DND-41 (cell line): ENCODE data around the gene ARHGAP8.

ENCODE experiments used
- ATAC-seq: fragments of 200-7000 bp; cut with Tn5 transposase; 3 replicates; pipeline ENCODE4 v1.9.1; 2021; ENCODE audit warnings: low read depth; ENCODE audit not compliant: insufficient read depth
- DNase-seq: peaks from one replicate; pipeline ENCODE4 v3.0.0-alpha.2; 2020
- H2AFZ ChIP-seq: 2 replicates; pipeline ENCODE4 v1.6.0; 2012; ENCODE audit warnings: low read depth, low read length
- H3K27ac ChIP-seq: 2 replicates; pipeline ENCODE4 v1.5.1; 2012; ENCODE audit warnings: low read length, inconsistent platforms
- H3K27me3 ChIP-seq: fragments of 200-600 bp; sonication (generic); 2 replicates; pipeline ENCODE4 v1.6.0; 2012; ENCODE audit warnings: low read length, mild to moderate bottlenecking, inconsistent platforms; ENCODE audit not compliant: insufficient read depth, poor library complexity
- H3K36me3 ChIP-seq: 2 replicates; pipeline ENCODE4 v1.5.1; 2012; ENCODE audit warnings: low read length, inconsistent platforms; ENCODE audit not compliant: insufficient read depth
- H3K4me1 ChIP-seq: 2 replicates; pipeline ENCODE4 v1.5.1; 2012; ENCODE audit warnings: mild to moderate bottlenecking, low read length; ENCODE audit not compliant: insufficient read depth
- H3K4me2 ChIP-seq: 2 replicates; pipeline ENCODE4 v1.6.0; 2012; ENCODE audit warnings: mild to moderate bottlenecking, moderate library complexity, low read length, inconsistent platforms; ENCODE audit not compliant: insufficient read depth
- H3K4me3 ChIP-seq, 2 experiments: fragments of 200-600 bp in 1 of 2; shearing (Covaris generic) in 1 of 2; 2 replicates each; pipeline ENCODE4 v1.5.1; 2012 to 2016; ENCODE audit warnings: inconsistent platforms in 2 of 2, low read length in 2 of 2, mild to moderate bottlenecking in 2 of 2, low read depth in 1 of 2, moderate library complexity in 1 of 2
- H3K79me2 ChIP-seq: 2 replicates; pipeline ENCODE4 v1.6.0; 2012; ENCODE audit warnings: low read length, inconsistent platforms; ENCODE audit not compliant: insufficient read depth
- H3K9ac ChIP-seq: 2 replicates; pipeline ENCODE4 v1.6.0; 2012; ENCODE audit warnings: low read depth, mild to moderate bottlenecking, inconsistent platforms, low read length, moderate library complexity
- H3K9me3 ChIP-seq: 2 replicates; pipeline ENCODE4 v1.5.1; 2012; ENCODE audit warnings: low read length, moderate library complexity, mild to moderate bottlenecking, inconsistent platforms; ENCODE audit not compliant: insufficient read depth, severe bottlenecking
- H4K20me1 ChIP-seq: 2 replicates; pipeline ENCODE4 v1.6.0; 2012; ENCODE audit warnings: low read length; ENCODE audit not compliant: insufficient read depth
- EZH2 ChIP-seq: IDR thresholded peaks from 3 replicates; pipeline ENCODE4 v1.6.1; 2012; ENCODE audit warnings: borderline replicate concordance, low read depth, mild to moderate bottlenecking, moderate library complexity, low read length, inconsistent platforms; ENCODE audit not compliant: severe bottlenecking
- TF ChIP-seq, protein P1 (sequence below): IDR thresholded peaks from 2 replicates; pipeline ENCODE4 v1.5.1; 2012; ENCODE audit warnings: borderline replicate concordance, low read length, moderate library complexity, mild to moderate bottlenecking; ENCODE audit not compliant: poor library complexity, severe bottlenecking; ENCODE audit errors: extremely low read depth

ARHGAP8 gene

DNA sequence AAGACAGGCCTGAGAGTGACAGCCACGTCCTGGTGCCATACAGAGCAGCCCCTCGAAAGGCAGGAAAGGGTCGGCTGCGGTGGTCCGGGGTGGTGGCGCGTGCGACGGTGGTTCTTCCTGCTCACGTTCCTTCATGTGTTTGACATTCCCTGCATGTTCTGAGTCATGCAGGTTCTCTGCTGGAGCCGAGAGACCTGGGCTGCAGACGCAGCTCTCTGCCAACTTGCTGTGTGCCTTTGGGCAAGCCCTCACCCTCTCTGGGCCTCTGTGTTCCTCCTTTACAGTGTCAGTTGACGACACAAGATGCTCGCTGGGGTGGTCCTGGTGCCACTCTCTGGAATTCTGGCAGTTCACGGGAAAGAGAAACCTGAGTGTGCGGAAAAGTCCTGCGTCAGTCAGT, 12.0 kb downstream of the ARHGAP8 start:
- TF ChIP-seq EZH2: no peak
- TF ChIP-seq, protein P1, sequence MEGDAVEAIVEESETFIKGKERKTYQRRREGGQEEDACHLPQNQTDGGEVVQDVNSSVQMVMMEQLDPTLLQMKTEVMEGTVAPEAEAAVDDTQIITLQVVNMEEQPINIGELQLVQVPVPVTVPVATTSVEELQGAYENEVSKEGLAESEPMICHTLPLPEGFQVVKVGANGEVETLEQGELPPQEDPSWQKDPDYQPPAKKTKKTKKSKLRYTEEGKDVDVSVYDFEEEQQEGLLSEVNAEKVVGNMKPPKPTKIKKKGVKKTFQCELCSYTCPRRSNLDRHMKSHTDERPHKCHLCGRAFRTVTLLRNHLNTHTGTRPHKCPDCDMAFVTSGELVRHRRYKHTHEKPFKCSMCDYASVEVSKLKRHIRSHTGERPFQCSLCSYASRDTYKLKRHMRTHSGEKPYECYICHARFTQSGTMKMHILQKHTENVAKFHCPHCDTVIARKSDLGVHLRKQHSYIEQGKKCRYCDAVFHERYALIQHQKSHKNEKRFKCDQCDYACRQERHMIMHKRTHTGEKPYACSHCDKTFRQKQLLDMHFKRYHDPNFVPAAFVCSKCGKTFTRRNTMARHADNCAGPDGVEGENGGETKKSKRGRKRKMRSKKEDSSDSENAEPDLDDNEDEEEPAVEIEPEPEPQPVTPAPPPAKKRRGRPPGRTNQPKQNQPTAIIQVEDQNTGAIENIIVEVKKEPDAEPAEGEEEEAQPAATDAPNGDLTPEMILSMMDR: no peak
- Histone ChIP-seq H3K9me3 (no peaks in the 10 kb centered on the region), H3K4me3 (no peak overlapping the region), H4K20me1 (no peaks in the 10 kb centered on the region), H3K9ac (no peak overlapping the region), H3K36me3 (no peaks in the 10 kb centered on the region), H3K27ac (no peak overlapping the region), H3K27me3 (no peaks in the 10 kb centered on the region), H3K79me2 (no peaks in the 10 kb centered on the region), H2AFZ (no peak overlapping the region), H3K4me1 (no peaks in the 10 kb centered on the region), H3K4me2 (no peak overlapping the region)
- DNase-seq: no peak
- ATAC-seq: no peak

DNA sequence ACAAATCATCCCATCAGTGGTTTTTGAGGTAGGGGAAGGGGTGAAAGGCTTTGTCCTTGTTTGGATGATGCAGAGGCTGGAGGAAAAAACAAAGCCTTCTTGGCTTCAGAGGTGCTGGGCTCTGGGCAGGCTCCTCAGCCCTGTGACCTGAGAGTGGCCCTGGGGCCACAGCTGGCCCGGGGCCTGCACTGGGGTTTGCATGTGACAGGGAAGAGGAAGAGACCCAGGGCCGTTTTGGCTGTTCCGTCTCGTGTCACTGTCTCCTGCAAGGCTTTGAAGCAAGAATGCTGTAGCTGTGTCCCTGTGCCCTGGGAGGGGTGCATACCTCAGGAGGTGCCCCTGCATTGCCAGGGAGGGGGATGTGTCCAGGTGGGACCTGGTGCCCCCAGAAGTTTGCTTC, 12.6 kb downstream of the ARHGAP8 start:
- H3K79me2 ChIP-seq: no peaks in the 10 kb centered on the region
- H3K27ac ChIP-seq: no peak overlapping the region
- TF ChIP-seq EZH2: no peak
- TF ChIP-seq, protein P1: no peak
- no peak overlapping the region for H3K4me3 ChIP-seq
- no peaks in the 10 kb centered on the region for H3K36me3 ChIP-seq
- no peaks in the 10 kb centered on the region for H3K9me3 ChIP-seq
- DNase-seq (no peak), ATAC-seq (no peak)
- no peaks in the 10 kb centered on the region for H3K4me1 ChIP-seq
- H4K20me1 ChIP-seq: no peaks in the 10 kb centered on the region
- H3K4me2 ChIP-seq: no peak overlapping the region
- H2AFZ ChIP-seq: no peak overlapping the region
- H3K27me3 ChIP-seq: no peaks in the 10 kb centered on the region
- no peak overlapping the region for H3K9ac ChIP-seq

DNA sequence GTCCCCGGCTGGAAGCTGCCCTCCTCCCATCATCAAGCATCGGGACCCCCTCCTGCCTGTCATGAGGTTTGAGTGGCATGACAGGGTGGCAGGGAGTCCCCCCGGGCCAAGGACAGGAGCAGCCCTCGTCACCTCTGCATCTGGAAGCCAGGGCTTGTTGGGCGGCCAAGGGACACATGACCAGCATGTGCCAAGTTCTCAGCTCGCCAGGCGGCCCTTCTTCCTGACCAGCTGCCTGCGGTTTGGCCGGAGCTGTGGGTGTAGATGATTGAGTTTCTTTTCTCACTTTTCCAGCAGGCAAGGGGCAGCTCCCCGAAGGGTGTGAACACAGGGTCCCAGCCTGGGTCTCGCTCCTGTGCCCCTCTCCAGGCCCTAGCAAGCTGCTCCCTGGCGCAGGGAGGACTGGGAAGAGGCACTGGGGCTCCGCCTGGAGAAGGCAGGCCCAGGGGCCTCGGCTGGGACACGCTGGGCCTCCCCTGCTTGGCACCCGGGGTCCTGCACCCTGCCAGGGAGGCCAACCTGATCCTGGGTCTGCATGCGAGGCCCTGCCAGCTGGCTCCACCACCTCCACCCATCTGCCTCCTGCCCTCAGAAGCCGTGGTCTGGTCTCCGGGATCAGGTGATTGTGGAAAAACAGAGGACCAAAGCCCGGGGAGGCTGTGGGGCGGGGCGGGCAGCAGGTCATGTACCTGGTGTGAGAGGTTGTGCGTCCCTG, 13.4 kb downstream of the ARHGAP8 start:
- no peaks in the 10 kb centered on the region for H3K9me3 ChIP-seq
- H3K4me1 ChIP-seq: no peaks in the 10 kb centered on the region
- ATAC-seq (no peak), DNase-seq (no peak)
- no peak overlapping the region for H3K27ac ChIP-seq
- no peaks in the 10 kb centered on the region for H3K36me3 ChIP-seq
- H3K9ac ChIP-seq: no peak overlapping the region
- TF ChIP-seq, protein P1: no peak
- TF ChIP-seq EZH2: no peak
- no peaks in the 10 kb centered on the region for H4K20me1 ChIP-seq
- no peak overlapping the region for H3K4me2 ChIP-seq
- no peaks in the 10 kb centered on the region for H3K79me2 ChIP-seq
- H3K4me3 ChIP-seq: no peak overlapping the region
- no peaks in the 10 kb centered on the region for H3K27me3 ChIP-seq
- H2AFZ ChIP-seq: no peak overlapping the region
